HG03196 (cell line): ENCODE measurements around the gene RSBN1.

Experiments
- ATAC-seq: cut with Tn5 transposase; IDR thresholded peaks from one replicate; pipeline ENCODE4 v1.9.1; 2021; ENCODE audit not compliant: unreplicated experiment

Gene RSBN1

DNA sequence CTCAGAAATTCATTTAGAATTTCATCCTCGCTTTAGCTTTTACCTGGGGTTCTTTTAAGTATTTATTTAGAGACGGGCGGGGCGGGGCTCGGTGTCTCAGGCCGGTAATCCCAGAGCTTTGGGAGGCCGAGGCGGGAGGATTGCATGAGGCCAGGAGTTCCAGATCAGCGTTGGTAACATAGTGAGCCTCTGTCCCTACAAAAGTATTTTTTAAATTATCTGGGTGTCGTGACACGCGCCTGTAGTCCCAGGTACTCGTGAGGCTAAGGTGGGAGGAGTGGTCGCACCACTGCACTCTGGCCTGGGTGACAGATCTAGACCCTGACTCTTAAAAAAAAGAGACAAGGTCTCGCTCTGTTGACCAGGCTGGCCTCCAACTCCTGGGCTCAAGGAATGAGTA, 942 bp upstream of the RSBN1 start:
- no peak for ATAC-seq

GRCh38 chr1:113812661-113813135, 422 bp upstream of the RSBN1 start:
- no peak for ATAC-seq

GRCh38 chr1:113811156-113811887, 954 bp downstream of the RSBN1 start:
- ATAC-seq: no peak

DNA sequence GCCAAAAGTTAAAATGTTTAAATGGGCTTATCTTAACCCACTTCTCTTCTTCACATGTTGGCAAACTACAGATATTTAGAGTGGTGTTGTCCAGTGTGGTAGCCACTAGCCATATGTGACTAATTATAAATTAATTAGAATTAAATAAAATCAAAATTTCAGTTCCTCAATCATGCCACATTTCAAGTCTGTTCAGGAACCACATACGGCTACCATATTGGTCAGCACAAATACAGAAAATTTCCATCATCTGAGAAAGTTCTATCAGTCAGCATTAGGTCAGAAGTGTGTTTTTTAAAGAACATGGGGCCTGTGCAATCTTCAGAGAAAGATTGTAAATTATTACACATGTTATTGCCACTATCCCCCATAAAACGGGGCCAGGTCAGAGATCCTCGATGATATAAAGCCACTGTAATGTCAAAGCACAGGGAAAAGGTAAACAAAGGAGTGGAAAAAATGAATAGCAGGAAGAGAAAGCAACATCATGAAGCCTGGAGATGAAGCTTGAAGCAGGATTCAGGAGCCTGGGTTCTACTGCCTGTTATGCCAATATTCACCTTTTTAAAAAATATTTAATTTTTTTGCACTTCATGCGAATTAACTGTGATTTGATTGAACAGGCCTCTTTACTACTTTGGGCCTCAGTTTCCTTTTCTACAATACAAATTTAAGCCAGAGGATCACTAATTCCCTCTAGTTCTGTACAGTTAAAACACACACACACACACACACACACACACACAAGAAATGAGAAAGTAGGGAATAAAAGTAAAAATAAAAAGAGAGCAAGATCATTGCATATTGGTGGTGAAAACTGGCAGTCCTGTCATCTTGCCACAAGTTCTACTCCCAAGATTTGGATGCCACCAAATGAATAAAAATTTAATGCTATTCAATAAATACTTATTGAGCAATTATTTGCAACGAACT, 2.3 kb downstream of the RSBN1 start:
- no peak for ATAC-seq

GRCh38 chr1:113808450-113809195, 3.7 kb downstream of the RSBN1 start:
- no peak for ATAC-seq

DNA sequence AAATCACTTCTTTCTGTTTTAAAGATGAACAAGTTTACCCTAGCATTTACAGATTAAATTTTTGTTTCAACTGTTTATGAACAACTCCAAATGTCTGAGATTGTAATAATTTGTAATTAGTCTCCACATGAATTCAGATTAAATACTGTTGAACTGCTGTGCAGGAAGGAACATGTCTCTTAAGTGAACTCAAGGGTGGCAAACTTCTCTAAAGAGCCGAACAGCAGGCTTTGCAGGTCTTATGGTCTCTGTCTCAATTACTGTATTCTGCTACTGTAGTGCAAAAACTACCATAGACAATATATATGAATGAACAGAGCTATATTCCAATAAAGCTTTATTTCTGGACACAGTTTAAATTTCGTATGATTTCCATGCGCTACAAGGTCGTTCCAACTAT, 6.6 kb downstream of the RSBN1 start:
- ATAC-seq: no peak

GRCh38 chr1:113805256-113805531, 7.1 kb downstream of the RSBN1 start:
- no peak for ATAC-seq

- ATAC-seq: no peak
These were observed 7.6 kb downstream of the RSBN1 start for GRCh38 chr1:113804421-113805255.

DNA sequence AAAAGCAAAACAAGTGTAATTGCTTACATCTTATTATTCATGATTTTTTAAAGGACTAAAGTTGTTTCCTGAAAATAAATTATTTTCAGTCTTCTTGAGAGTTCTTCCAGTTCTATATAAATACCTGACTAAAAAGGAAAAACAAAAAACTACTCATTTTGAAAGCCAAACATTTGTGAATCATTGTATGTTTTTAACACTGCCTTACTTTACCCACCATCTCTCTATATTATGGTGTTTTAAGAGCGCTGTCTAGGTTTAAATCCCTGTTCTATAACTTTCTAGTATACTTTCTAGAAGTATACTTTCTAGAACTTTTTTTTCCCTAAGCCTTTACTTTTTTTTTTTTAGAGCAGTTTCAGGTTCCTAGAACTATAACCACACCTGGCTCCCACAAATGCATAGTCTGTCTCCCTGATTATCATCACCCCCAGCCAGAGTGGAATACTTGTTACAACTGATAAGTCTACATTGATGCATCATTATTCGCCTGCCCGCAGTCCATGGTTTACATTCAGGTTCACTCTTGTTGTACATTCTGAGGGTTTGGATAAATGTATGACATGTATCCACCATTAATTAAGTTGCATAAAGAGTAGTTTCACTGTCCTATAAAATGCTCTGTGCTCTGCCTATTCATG, 9.8 kb downstream of the RSBN1 start:
- ATAC-seq: no peak

DNA sequence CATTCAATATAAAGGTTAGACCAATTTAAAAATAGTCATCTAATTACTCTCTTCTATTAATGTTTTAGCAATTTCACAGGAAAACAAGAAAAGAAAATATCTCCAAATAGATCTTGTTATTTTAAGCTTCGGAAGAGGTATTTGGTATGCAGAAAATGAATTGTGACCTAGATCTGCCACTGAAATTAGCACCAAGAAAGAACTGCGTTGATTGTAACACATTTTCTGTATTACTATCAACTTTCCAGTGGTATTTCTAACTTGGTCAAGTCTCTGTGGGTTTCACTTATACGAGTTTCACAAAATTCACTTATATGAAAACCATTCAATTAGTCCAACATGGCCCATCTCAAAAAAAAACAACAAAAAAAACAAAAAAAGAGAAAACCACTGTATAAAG, 11.8 kb downstream of the RSBN1 start:
- ATAC-seq: no peak

DNA sequence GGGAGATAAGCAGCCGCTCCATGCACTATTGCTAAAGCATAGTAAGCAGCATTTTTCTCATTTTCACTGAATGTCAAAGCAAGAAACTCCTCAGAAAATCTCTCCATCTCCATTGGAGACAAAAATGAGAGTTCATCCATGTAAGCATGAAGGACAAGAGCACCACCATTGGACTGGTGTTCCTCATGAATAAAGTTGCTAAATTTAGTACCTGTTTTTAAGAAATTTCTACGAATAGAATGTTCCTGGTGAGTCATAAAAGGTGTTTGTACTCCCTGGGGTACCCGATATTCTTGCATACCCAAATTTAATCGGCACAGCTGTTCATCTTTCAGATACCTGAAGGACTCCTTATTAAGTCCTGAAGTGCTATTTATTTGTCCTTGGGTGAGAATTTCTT, 14.8 kb downstream of the RSBN1 start:
- no peak for ATAC-seq

GRCh38 chr1:113793878-113794834, 18.1 kb downstream of the RSBN1 start:
- ATAC-seq: peak; percentile 58

GRCh38 chr1:113792986-113793385, 19.3 kb downstream of the RSBN1 start:
- ATAC-seq: no peak

DNA sequence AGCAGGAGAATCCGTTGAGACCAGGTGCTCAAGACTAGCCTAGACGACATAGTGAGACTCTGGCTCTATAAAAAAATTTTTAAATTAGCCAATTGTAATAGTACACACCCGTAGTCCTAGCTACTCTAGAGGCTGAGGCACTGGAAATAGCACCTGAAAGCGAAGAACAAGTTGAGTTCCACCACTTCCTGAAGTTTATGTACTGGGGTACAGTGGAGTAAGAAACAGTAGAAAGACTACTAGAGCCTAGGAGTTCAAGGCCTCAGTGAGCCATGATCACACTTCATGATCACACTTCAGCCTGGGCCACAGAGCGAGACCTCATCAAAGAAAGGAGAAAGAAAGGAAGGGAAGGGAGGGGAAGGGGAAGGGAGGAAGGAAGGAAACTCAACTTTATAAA, 19.8 kb downstream of the RSBN1 start:
- no peak for ATAC-seq

DNA sequence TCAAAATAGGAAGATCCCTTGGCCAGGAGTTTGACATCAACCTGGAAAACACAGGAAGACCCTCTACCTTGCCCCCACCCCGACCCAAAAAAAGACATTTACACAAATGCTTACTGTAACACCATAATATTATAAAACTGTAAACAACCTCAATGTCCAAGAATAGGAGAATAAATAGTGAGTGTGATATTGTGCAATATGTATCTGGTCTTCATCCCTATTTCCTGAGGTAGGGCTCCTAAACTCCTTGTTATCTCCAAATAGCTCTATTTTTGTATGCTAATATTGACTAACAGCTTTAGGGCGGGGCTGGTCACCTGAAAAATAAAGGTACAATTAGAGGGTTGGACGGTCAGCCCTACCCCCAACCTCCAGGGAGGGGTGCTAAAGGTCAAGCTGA, 23.5 kb downstream of the RSBN1 start:
- ATAC-seq: no peak

- ATAC-seq: no peak
These were observed 24.6 kb downstream of the RSBN1 start for GRCh38 chr1:113787663-113788062.

DNA sequence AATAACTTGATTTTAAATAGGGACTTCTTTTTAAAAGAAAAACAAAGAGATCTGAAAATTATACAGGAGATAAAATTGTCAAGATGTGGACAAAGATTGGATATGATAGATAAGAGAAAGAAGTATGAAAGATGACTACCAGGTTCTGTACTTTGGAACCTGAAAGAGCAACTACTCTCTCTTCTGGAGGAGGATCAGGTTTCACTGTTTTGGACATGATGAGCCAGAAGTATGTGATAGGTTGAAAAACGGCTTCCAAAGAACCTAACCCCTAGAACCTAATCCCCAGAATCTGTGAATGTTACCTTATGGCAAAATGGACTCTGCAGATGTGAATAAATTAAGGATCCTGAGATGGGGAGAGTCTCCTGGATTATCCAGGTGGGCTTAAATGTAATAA, 26.2 kb downstream of the RSBN1 start:
- ATAC-seq: no peak

GRCh38 chr1:113784104-113784779, 28.0 kb downstream of the RSBN1 start:
- peak; percentile 71 for ATAC-seq
